Neural progenitor cell (in vitro differentiated cells): ENCODE measurements around the gene CNN3.

Experiments
- CTCF ChIP-seq: fragments of 200-600 bp; sonication (generic); IDR thresholded peaks from 2 replicates; pipeline ENCODE4 v1.5.1; 2017; ENCODE audit warnings: antibody characterized with exemption, mild to moderate bottlenecking
- EZH2 ChIP-seq: fragments of 200-600 bp; sonication (generic); IDR thresholded peaks from 2 replicates; pipeline ENCODE4 v1.6.1; 2017; ENCODE audit warnings: antibody characterized with exemption, mild to moderate bottlenecking, moderate library complexity

- no peak for TF ChIP-seq CTCF
- TF ChIP-seq EZH2: no peak
These were observed 8.6 kb upstream of the CNN3 start for GRCh38 chr1:94935476-94935875.
